Tibial nerve (tissue), 4 donors: ENCODE measurements around the gene YOD1. TPM values are rescaled to one million over a fixed set of nuclear protein-coding genes. Genes with fewer than 3 reads are reported as not detected.
"Not testable (repeated sequence)": the region's sequence is repeated elsewhere in the genome, so short reads cannot be mapped to it uniquely, and the experiment has no call there.

Experiments
- DNase-seq, 2 donors: peaks; one replicate each; pipeline ENCODE4 v3.0.0-alpha.2; 2019; ENCODE audit warnings: low spot score in 2 of 2
- H3K27ac ChIP-seq, 4 donors: fragments of 200-600 bp; sonication (generic) in 3 of 4; one replicate each; pipeline ENCODE4 v1.5.1; 2017 to 2019; ENCODE audit warnings: mild to moderate bottlenecking in 1 of 4
- H3K27me3 ChIP-seq, 2 donors: fragments of 200-600 bp; sonication (generic) in 1 of 2; one replicate each; pipeline versions ENCODE4 v1.5.1 to v1.6.0; 2017 to 2019
- H3K36me3 ChIP-seq, 3 donors: fragments of 200-600 bp; sonication (generic); one replicate each; pipeline ENCODE4 v1.5.1; 2018 to 2019
- H3K4me1 ChIP-seq, 4 donors: fragments of 200-600 bp; sonication (generic) in 3 of 4; one replicate each; pipeline ENCODE4 v1.5.1; 2017 to 2019
- H3K4me3 ChIP-seq, 4 donors: fragments of 200-600 bp; sonication (generic) in 3 of 4; one replicate each; pipeline ENCODE4 v1.5.1; 2017 to 2019; ENCODE audit warnings: mild to moderate bottlenecking in 1 of 4, moderate library complexity in 1 of 4
- H3K9me3 ChIP-seq, 4 donors: fragments of 200-600 bp; sonication (generic) in 3 of 4; one replicate each; pipeline ENCODE4 v1.5.1; 2017 to 2019
- CTCF ChIP-seq, 5 experiments: fragments of 200-600 bp in 3 of 5; fragments of 450-650 bp in 2 of 5; sonication (generic) in 3 of 5; IDR thresholded peaks; one replicate each; pipeline ENCODE4 v1.5.1; 2016 to 2019; ENCODE audit warnings: antibody characterized with exemption in 5 of 5, mild to moderate bottlenecking in 3 of 5, moderate library complexity in 2 of 5
- EP300 ChIP-seq, 2 donors: sonication (generic); formaldehyde crosslinking; IDR thresholded peaks; one replicate each; pipeline ENCODE4 v1.6.1; 2017; ENCODE audit warnings: antibody characterized with exemption in 2 of 2, mild to moderate bottlenecking in 1 of 2
- POLR2A ChIP-seq, 2 donors: fragments of 450-650 bp; IDR thresholded peaks; one replicate each; pipeline ENCODE4 v1.6.1; 2017; ENCODE audit warnings: antibody characterized with exemption in 2 of 2, mild to moderate bottlenecking in 2 of 2, moderate library complexity in 2 of 2
- WGBS, 2 donors: methylation state at CpG; one replicate each; pipeline ENCODE4 v1.1.5; 2018; 5-methylcytosine and 5-hydroxymethylcytosine counted together
- total RNA-seq, 4 donors: library from RNA; depleted of rRNA; stranded (reverse); fragments of >200 nt; gene quantifications; one replicate each; pipeline ENCODE4 v1.1.0, GENCODE V29; 2016

YOD1 gene
- total RNA-seq, 4 donors from 2014 or later = 6.9 to 11.8 (median 10.7) TPM

GRCh38 chr1:207045453-207045852, 5.6 kb downstream of the YOD1 start:
- 63 to 64% methylated on average over 2 of the region's 2 CpGs for WGBS, 2 donors
- peaks cover 0 to 27% (median 0%) of the 10 kb centered on the region in 3 donors for H3K36me3 ChIP-seq
- H3K9me3 ChIP-seq = no peaks in the 10 kb centered on the region
- H3K27me3 ChIP-seq = no peaks in the 10 kb centered on the region
- no peak overlapping the region for H3K4me3 ChIP-seq
- DNase-seq = no peak
- TF ChIP-seq CTCF (IDR thresholded peaks at IDR 0.05) = no peak
- no peak for TF ChIP-seq EP300 (IDR thresholded peaks at IDR 0.05)
- TF ChIP-seq POLR2A (IDR thresholded peaks at IDR 0.05) = no peak
- peaks cover 0 to 61% (median 6%) of the 10 kb centered on the region in 4 donors for H3K4me1 ChIP-seq
- no peak overlapping the region for H3K27ac ChIP-seq

- 90 to 98% methylated on average over 2 of the region's 2 CpGs for WGBS, 2 donors
- H3K4me3 ChIP-seq, H3K27me3 ChIP-seq, H3K9me3 ChIP-seq, DNase-seq, H3K36me3 ChIP-seq, H3K27ac ChIP-seq: not testable (repeated sequence)
- H3K4me1 ChIP-seq = peaks cover 0 to 36% (median 0%) of the 10 kb centered on the region in 4 donors
These were observed 9.6 kb downstream of the YOD1 start for GRCh38 chr1:207041397-207041796.

GRCh38 chr1:207040181-207040533, 10.9 kb downstream of the YOD1 start:
- 41 to 44% methylated on average over 3 of the region's 3 CpGs for WGBS, 2 donors
- DNase-seq = no peak
- Histone ChIP-seq H3K4me3 (no peak overlapping the region), H3K4me1 (peaks cover 0 to 24% (median 0%) of the 10 kb centered on the region in 4 donors), H3K9me3 (no peaks in the 10 kb centered on the region), H3K36me3 (no peaks in the 10 kb centered on the region), H3K27ac (no peak overlapping the region), H3K27me3 (no peaks in the 10 kb centered on the region)
- no peak for TF ChIP-seq EP300 (IDR thresholded peaks at IDR 0.05)
- no peak for TF ChIP-seq POLR2A (IDR thresholded peaks at IDR 0.05)
- TF ChIP-seq CTCF (IDR thresholded peaks at IDR 0.05) = no peak

GRCh38 chr1:207039380-207040180, 11.4 kb downstream of the YOD1 start:
- H3K4me1 ChIP-seq = peaks cover 0 to 22% (median 0%) of the 10 kb centered on the region in 4 donors
- no peak overlapping the region for H3K4me3 ChIP-seq
- H3K27ac ChIP-seq = no peak overlapping the region
- DNase-seq = no peak
- H3K27me3 ChIP-seq = no peaks in the 10 kb centered on the region
- H3K36me3 ChIP-seq = no peaks in the 10 kb centered on the region
- WGBS, 2 donors = 91 to 92% methylated on average over 4 of the region's 4 CpGs
- H3K9me3 ChIP-seq = no peaks in the 10 kb centered on the region
- TF ChIP-seq CTCF (IDR thresholded peaks at IDR 0.05) (no peak), EP300 (IDR thresholded peaks at IDR 0.05) (no peak), POLR2A (IDR thresholded peaks at IDR 0.05) (no peak)

- Histone ChIP-seq H3K27ac (no peak overlapping the region), H3K4me1 (peaks cover 0 to 13% (median 0%) of the 10 kb centered on the region in 4 donors), H3K4me3 (no peak overlapping the region), H3K27me3 (peaks cover 0 to 2% of the 10 kb centered on the region in 2 donors), H3K9me3 (no peaks in the 10 kb centered on the region), H3K36me3 (no peaks in the 10 kb centered on the region)
- TF ChIP-seq CTCF (IDR thresholded peaks at IDR 0.05) = no peak
- no peak for TF ChIP-seq POLR2A (IDR thresholded peaks at IDR 0.05)
- TF ChIP-seq EP300 (IDR thresholded peaks at IDR 0.05) = no peak
- DNase-seq = no peak
- WGBS, 2 donors = 100% methylated on average over 1 of the region's 1 CpG
These were observed 14.1 kb downstream of the YOD1 start for GRCh38 chr1:207036865-207037264.
